HCT116 (cell line): ENCODE measurements around the gene TNIP1. TPM values are rescaled to one million over a fixed set of nuclear protein-coding genes. Genes with fewer than 3 reads are reported as not detected.
A peak's percentile ranks its signal among the peaks of the same experiment; 100 is the strongest.

Experiments used
- ATAC-seq: fragments of 200-7000 bp; cut with Tn5 transposase; 2 replicates; pipeline ENCODE4 v1.9.1; 2020; ENCODE audit warnings: mild to moderate bottlenecking, moderate library complexity
- BruUV-seq: library from RNA; stranded (reverse); fragments of 400-500 nt; replicated peaks from 2 replicates; lab custom pipeline; 2021; lab: Mats Ljungman, UMichigan
- CTCF ChIA-PET: fragments of 300-600 bp; sonication (Branson Sonifier 250); formaldehyde crosslinking; loops from one replicate; lab custom pipeline; 2021; ENCODE audit warnings: antibody characterized with exemption; lab: Charles Lee
- POLR2A ChIA-PET: fragments of 300-600, 350-600 bp; sonication (Branson Sonifier 250); formaldehyde crosslinking; loops from one replicate; lab custom pipeline; 2021; ENCODE audit warnings: antibody characterized with exemption; lab: Charles Lee
- RAD21 ChIA-PET, 2 experiments: fragments of 300-600 bp; sonication (Branson Sonifier 250); formaldehyde crosslinking; loops; one replicate each; lab custom pipeline; 2023; ENCODE audit warnings: low total read pairs in 2 of 2; ENCODE audit not compliant: uncharacterized antibody in 2 of 2, unreplicated experiment in 2 of 2, low non-redundant PET in 1 of 2; lab: Charles Lee
- DNase-seq: peaks from one replicate; pipeline ENCODE4 v3.0.0-alpha.2; 2010; ENCODE audit warnings: low read depth, low spot score
- H2AFZ ChIP-seq: fragments of 200-600 bp; shearing (Covaris generic), sonication (generic); 2 replicates; pipeline ENCODE4 v1.6.1; 2017; ENCODE audit warnings: low read depth, mixed run types, mixed read lengths, antibody characterized with exemption, low read length; ENCODE audit not compliant: poor library complexity, severe bottlenecking
- H3K27ac ChIP-seq: 2 replicates; pipeline ENCODE4 v1.5.1; 2012; ENCODE audit warnings: low read depth, low read length
- H3K27me3 ChIP-seq: fragments of 200-600 bp; sonication (generic); 2 replicates; pipeline ENCODE4 v1.6.1; 2016; ENCODE audit warnings: mixed run types, low read length, mixed read lengths; ENCODE audit not compliant: insufficient read depth
- H3K36me3 ChIP-seq, 2 experiments: fragments of 200-500 bp in 1 of 2; fragments of 200-600 bp in 1 of 2; sonication (Bioruptor generic) in 1 of 2; sonication (generic) in 1 of 2; 2 replicates each; pipeline versions ENCODE4 v1.5.1 to v1.6.1; 2014 to 2016; ENCODE audit warnings: low read length in 2 of 2, inconsistent platforms in 1 of 2, mixed read lengths in 1 of 2, mixed run types in 1 of 2; ENCODE audit not compliant: insufficient read depth in 2 of 2, control insufficient read depth in 1 of 2
- H3K4me1 ChIP-seq, 2 experiments: fragments of 200-600 bp in 1 of 2; sonication (generic) in 1 of 2; 2 replicates each; pipeline versions ENCODE4 v1.5.1 to v1.6.1; 2012 to 2017; ENCODE audit warnings: low read length in 2 of 2, inconsistent platforms in 1 of 2, mild to moderate bottlenecking in 1 of 2, mixed read lengths in 1 of 2, mixed run types in 1 of 2, moderate library complexity in 1 of 2; ENCODE audit not compliant: insufficient read depth in 2 of 2, control insufficient read depth in 1 of 2
- H3K4me2 ChIP-seq: fragments of 200-600 bp; sonication (generic); 2 replicates; pipeline ENCODE4 v1.6.1; 2017; ENCODE audit warnings: mixed run types, low read length, mixed read lengths
- H3K4me3 ChIP-seq, 2 experiments: fragments of 200-600 bp in 1 of 2; sonication (generic) in 1 of 2; replicated peaks in 1 of 2; 2 replicates each; pipeline ENCODE4 v1.5.1; 2011 to 2016; ENCODE audit warnings: low read length in 2 of 2, control low read depth in 1 of 2, low read depth in 1 of 2, mild to moderate bottlenecking in 1 of 2, mixed read lengths in 1 of 2, mixed run types in 1 of 2
- H3K79me2 ChIP-seq: fragments of 200-600 bp; sonication (generic); 2 replicates; pipeline ENCODE4 v1.6.1; 2017; ENCODE audit warnings: mild to moderate bottlenecking, mixed run types, low read length, moderate library complexity, mixed read lengths; ENCODE audit not compliant: insufficient read depth
- H3K9ac ChIP-seq: fragments of 200-600 bp; sonication (generic); 2 replicates; pipeline ENCODE4 v1.6.1; 2016; ENCODE audit warnings: low read length, mixed read lengths
- H3K9me2 ChIP-seq: fragments of 200-600 bp; sonication (generic), shearing (Covaris generic); 2 replicates; pipeline ENCODE4 v1.6.1; 2017; ENCODE audit warnings: mixed run types, mild to moderate bottlenecking, moderate library complexity; ENCODE audit not compliant: insufficient read depth
- H3K9me3 ChIP-seq, 2 experiments: fragments of 200-500 bp in 1 of 2; fragments of 200-600 bp in 1 of 2; sonication (Bioruptor generic) in 1 of 2; sonication (generic) in 1 of 2; 2 replicates each; pipeline ENCODE4 v1.6.1; 2014 to 2017; ENCODE audit warnings: low read length in 2 of 2, mixed read lengths in 2 of 2, inconsistent platforms in 1 of 2, low read depth in 1 of 2, mild to moderate bottlenecking in 1 of 2, mixed run types in 1 of 2, moderate library complexity in 1 of 2; ENCODE audit not compliant: control insufficient read depth in 1 of 2, insufficient read depth in 1 of 2
- H4K20me1 ChIP-seq: fragments of 200-600 bp; sonication (generic), shearing (Covaris generic); 2 replicates; pipeline ENCODE4 v1.6.1; 2017; ENCODE audit warnings: mixed run types, mild to moderate bottlenecking, moderate library complexity; ENCODE audit not compliant: insufficient read depth
- CEBPB ChIP-seq: IDR thresholded peaks from 2 replicates; pipeline ENCODE4 v1.6.1; 2012; ENCODE audit warnings: low read depth
- EGR1 ChIP-seq: IDR thresholded peaks from 2 replicates; pipeline ENCODE4 v1.6.1; 2012; ENCODE audit warnings: low read depth
- EZH2 ChIP-seq: fragments of 200-600 bp; sonication (generic); IDR thresholded peaks from 2 replicates; pipeline ENCODE4 v1.6.1; 2017; ENCODE audit warnings: antibody characterized with exemption, mixed run types
- FOSL1 ChIP-seq: IDR thresholded peaks from 2 replicates; pipeline ENCODE4 v1.6.1; 2012; ENCODE audit warnings: low read depth
- JUND ChIP-seq: IDR thresholded peaks from 2 replicates; pipeline ENCODE4 v1.6.1; 2012
- POLR2A ChIP-seq: IDR thresholded peaks from 2 replicates; pipeline ENCODE4 v1.7.0; 2011; ENCODE audit warnings: borderline replicate concordance; ENCODE audit not compliant: insufficient read depth, insufficient read length; ENCODE audit errors: extremely low read depth
- POLR2AphosphoS5 ChIP-seq: IDR thresholded peaks from 2 replicates; pipeline ENCODE4 v1.6.1; 2011; ENCODE audit warnings: mild to moderate bottlenecking, low read depth, low read length, moderate library complexity
- RAD21 ChIP-seq: IDR thresholded peaks from 2 replicates; pipeline ENCODE4 v1.6.1; 2012; ENCODE audit warnings: low read depth, mild to moderate bottlenecking
- SRF ChIP-seq: IDR thresholded peaks from 2 replicates; pipeline ENCODE4 v1.6.1; 2012; ENCODE audit warnings: low read depth
- ZFX ChIP-seq: fragments of 450-650 bp; IDR thresholded peaks from 2 replicates; pipeline ENCODE4 v1.6.1; 2017
- ZNF274 ChIP-seq: fragments of 200-500 bp; sonication (Bioruptor generic); IDR thresholded peaks from 2 replicates; pipeline ENCODE4 v1.6.1; 2014; ENCODE audit warnings: mild to moderate bottlenecking, low read depth, low read length, inconsistent platforms
- intact Hi-C: fragments of 100-400 bp; cut with micrococcal nuclease; formaldehyde crosslinking; loops from 2 replicates; pipeline ENCODE4 v1.10.0; 2022
- total RNA-seq: library from RNA; stranded (reverse); gene quantifications from one replicate; pipeline ENCODE4 v1.2.1, GENCODE V29; 2021; ENCODE audit not compliant: unreplicated experiment
- TF ChIP-seq, protein P1 (sequence below): IDR thresholded peaks from 2 replicates; pipeline ENCODE4 v1.6.1; 2012
- TF ChIP-seq, protein P2 (sequence below), 3 experiments: fragments of 200-600 bp in 1 of 3; sonication (generic) in 1 of 3; IDR thresholded peaks in 2 of 3; conservative IDR thresholded peaks in 1 of 3; 2 replicates each; pipeline ENCODE4 v1.5.1; 2012 to 2017; ENCODE audit warnings: low read depth in 2 of 3, low read length in 2 of 3, antibody characterized with exemption in 1 of 3, borderline replicate concordance in 1 of 3, control low read depth in 1 of 3, mild to moderate bottlenecking in 1 of 3, mixed read lengths in 1 of 3, mixed run types in 1 of 3, moderate library complexity in 1 of 3; ENCODE audit not compliant: insufficient read depth in 1 of 3
- TF ChIP-seq, protein P3 (sequence below): IDR thresholded peaks from 2 replicates; pipeline ENCODE4 v1.6.1; 2011; ENCODE audit warnings: mild to moderate bottlenecking, low read length, moderate library complexity; ENCODE audit not compliant: insufficient replicate concordance; ENCODE audit errors: extremely low read depth

The TNIP1 gene
- total RNA-seq, 1 experiment from 2014 or later: 46.0 TPM

DNA sequence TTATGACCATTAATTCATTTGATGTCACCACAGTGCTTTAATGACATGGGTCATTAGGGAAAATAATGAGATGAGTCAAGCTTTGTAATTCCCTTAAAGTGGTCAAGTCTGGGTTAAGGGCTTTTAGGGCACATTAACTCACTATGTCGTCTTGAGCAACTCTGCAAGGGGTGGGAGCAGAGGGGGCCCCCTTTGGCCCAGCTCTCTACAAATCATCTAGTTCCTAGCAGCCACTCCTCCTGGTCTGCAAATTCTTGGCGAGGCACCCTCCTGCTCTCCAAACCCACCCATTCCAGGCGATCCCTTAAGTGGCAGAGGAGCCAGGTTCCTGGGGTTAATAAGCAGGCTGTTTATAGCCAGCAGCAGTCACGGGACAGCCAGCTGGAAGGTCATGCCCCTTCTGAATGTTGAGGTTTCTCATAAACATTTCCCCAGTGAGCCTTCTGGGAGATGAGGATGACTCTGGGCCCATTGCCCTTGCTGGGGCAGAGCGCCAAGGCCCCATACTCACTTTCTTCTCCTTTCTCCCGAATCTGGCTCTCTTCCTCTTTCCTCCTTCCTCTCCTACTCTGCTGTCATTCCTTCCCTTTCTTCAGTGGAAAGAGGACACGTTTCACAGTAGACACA lies 74.8 kb downstream of the TNIP1 start:
- 0 out of 2 replicates have a peak, but pooled peaks have one; percentile 33 for TF ChIP-seq CEBPB
- peak; percentile 13; the same call in 1 of the 2 replicates for TF ChIP-seq FOSL1
- no peak for TF ChIP-seq POLR2A
- BruUV-seq: no TSS peak
- Histone ChIP-seq H3K4me2 (peak overlapping the region; percentile 4; the same call in 1 of the 2 replicates), H3K9me3 (no peaks in the 10 kb centered on the region), H3K27ac (no peak overlapping the region), H3K4me3 (no peak overlapping the region), H2AFZ (no peak overlapping the region), H4K20me1 (no peaks in the 10 kb centered on the region), H3K79me2 (no peaks in the 10 kb centered on the region), H3K9me2 (no peaks in the 10 kb centered on the region), H3K9ac (no peak overlapping the region), H3K36me3 (no peaks in the 10 kb centered on the region), H3K4me1 (peaks cover 0 to 16% of the 10 kb centered on the region in 2 experiments; a peak in 2 of 4 replicates), H3K27me3 (no peaks in the 10 kb centered on the region)
- intact Hi-C loops: loop anchor here (10.0 kb wide), 2 partner anchors 229 to 519 kb away; no protein-coding TSS in a partner anchor
- ChIA-PET RAD21 (no interaction called here), POLR2A (no interaction called here), CTCF (interaction anchor here (0.7 kb wide), 1 partner anchor 159 kb away, joined by 4 read pairs; no protein-coding TSS in a partner anchor)
- peak; percentile 60 for ATAC-seq
- no peak for DNase-seq

DNA sequence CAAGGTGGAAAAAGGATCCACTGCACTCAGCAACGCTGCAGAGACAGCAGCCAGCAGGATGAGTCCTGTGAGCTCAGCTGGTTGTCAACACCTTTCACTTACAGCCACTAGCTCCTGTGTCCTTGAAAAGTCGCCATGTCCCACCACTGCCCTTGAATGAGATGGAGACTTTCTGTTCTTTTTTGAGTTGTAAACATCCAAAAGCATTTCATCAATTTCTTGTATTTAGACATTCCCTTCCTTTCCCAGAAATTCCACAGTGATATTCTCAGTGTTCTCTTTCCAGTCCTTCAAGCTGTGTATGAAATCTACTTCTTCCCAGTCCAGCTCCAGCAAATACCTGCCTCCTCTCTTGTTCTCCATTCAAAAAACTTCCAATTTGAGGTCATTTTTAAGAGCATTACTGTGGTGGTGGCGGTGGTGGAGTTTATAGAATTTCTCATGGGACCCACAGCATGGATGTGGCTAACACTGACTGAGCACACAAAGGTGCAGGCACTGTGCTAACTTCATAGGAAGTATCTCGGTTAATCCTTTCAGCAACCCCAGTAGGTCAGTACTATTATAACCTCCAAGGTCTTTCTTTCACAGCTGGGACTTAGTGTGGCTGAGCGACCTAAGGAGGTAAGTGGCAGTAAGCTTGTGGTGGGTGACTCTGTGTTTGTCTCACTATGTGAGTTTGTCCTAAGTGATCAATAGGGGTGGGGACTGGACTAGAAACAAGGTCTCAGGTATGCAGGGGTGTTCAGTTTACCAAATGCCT lies 75.5 kb downstream of the TNIP1 start:
- POLR2A ChIA-PET: no interaction called here
- no peak overlapping the region for H3K9ac ChIP-seq
- no peak overlapping the region for H2AFZ ChIP-seq
- H4K20me1 ChIP-seq: no peaks in the 10 kb centered on the region
- no peaks in the 10 kb centered on the region for H3K9me3 ChIP-seq
- no peak overlapping the region for H3K27ac ChIP-seq
- ATAC-seq: peak; percentile 63
- no peaks in the 10 kb centered on the region for H3K79me2 ChIP-seq
- H3K9me2 ChIP-seq: no peaks in the 10 kb centered on the region
- peak overlapping the region; percentile 4; the same call in 1 of the 2 replicates for H3K4me2 ChIP-seq
- DNase-seq: peak; percentile 13
- intact Hi-C loops: loop anchor here (10.0 kb wide), 2 partner anchors 229 to 519 kb away; no protein-coding TSS in a partner anchor
- CTCF ChIA-PET: interaction anchor here (0.7 to 0.8 kb wide), 2 partner anchors 160 kb away, joined by 3 to 4 read pairs; no protein-coding TSS in a partner anchor
- peaks cover 0 to 16% of the 10 kb centered on the region in 2 experiments; a peak in 2 of 4 replicates for H3K4me1 ChIP-seq
- no TSS peak for BruUV-seq
- no peaks in the 10 kb centered on the region for H3K36me3 ChIP-seq
- H3K27me3 ChIP-seq: no peaks in the 10 kb centered on the region
- no peak overlapping the region for H3K4me3 ChIP-seq
- RAD21 ChIA-PET: no interaction called here
- TF ChIP-seq, protein P1, sequence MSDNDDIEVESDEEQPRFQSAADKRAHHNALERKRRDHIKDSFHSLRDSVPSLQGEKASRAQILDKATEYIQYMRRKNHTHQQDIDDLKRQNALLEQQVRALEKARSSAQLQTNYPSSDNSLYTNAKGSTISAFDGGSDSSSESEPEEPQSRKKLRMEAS: no peak
- TF ChIP-seq ZFX: no peak
- TF ChIP-seq POLR2AphosphoS5: no peak
- TF ChIP-seq JUND: no peak
- no peak for TF ChIP-seq EGR1
- no peak for TF ChIP-seq RAD21
- no peak for TF ChIP-seq EZH2
- TF ChIP-seq, protein P2, sequence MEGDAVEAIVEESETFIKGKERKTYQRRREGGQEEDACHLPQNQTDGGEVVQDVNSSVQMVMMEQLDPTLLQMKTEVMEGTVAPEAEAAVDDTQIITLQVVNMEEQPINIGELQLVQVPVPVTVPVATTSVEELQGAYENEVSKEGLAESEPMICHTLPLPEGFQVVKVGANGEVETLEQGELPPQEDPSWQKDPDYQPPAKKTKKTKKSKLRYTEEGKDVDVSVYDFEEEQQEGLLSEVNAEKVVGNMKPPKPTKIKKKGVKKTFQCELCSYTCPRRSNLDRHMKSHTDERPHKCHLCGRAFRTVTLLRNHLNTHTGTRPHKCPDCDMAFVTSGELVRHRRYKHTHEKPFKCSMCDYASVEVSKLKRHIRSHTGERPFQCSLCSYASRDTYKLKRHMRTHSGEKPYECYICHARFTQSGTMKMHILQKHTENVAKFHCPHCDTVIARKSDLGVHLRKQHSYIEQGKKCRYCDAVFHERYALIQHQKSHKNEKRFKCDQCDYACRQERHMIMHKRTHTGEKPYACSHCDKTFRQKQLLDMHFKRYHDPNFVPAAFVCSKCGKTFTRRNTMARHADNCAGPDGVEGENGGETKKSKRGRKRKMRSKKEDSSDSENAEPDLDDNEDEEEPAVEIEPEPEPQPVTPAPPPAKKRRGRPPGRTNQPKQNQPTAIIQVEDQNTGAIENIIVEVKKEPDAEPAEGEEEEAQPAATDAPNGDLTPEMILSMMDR (IDR thresholded peaks at IDR 0.05 in 2 of 3, conservative IDR thresholded peaks at IDR 0.05 in 1 of 3; ENCODE audit: borderline replicate concordance in 1 of 3, insufficient read depth in 1 of 3, low read depth in 2 of 3, low read length in 2 of 3): no peak
- no peak for TF ChIP-seq SRF
- TF ChIP-seq, protein P3, sequence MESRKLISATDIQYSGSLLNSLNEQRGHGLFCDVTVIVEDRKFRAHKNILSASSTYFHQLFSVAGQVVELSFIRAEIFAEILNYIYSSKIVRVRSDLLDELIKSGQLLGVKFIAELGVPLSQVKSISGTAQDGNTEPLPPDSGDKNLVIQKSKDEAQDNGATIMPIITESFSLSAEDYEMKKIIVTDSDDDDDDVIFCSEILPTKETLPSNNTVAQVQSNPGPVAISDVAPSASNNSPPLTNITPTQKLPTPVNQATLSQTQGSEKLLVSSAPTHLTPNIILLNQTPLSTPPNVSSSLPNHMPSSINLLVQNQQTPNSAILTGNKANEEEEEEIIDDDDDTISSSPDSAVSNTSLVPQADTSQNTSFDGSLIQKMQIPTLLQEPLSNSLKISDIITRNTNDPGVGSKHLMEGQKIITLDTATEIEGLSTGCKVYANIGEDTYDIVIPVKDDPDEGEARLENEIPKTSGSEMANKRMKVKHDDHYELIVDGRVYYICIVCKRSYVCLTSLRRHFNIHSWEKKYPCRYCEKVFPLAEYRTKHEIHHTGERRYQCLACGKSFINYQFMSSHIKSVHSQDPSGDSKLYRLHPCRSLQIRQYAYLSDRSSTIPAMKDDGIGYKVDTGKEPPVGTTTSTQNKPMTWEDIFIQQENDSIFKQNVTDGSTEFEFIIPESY: no peak
- TF ChIP-seq CEBPB: no peak
- no peak for TF ChIP-seq ZNF274
